DOHH2 (cell line): ENCODE results near the gene SLC35F6.
A peak's percentile ranks its signal among the peaks of the same experiment; 100 is the strongest.
"Not testable (repeated sequence)": the region's sequence is repeated elsewhere in the genome, so short reads cannot be mapped to it uniquely, and the experiment has no call there.

Experiments
- H3F3A ChIP-seq: fragments of 200-600 bp; sonication (generic), shearing (Covaris generic); 2 replicates; pipeline ENCODE4 v1.6.0; 2016; ENCODE audit warnings: antibody characterized with exemption, mild to moderate bottlenecking; ENCODE audit not compliant: control insufficient read depth, insufficient read depth
- H3K27ac ChIP-seq: fragments of 200-600 bp; sonication (generic); 2 replicates; pipeline ENCODE4 v1.5.1; 2014; ENCODE audit warnings: low read depth, mild to moderate bottlenecking, low read length, moderate library complexity
- H3K27me3 ChIP-seq: fragments of 200-600 bp; sonication (generic); 2 replicates; pipeline ENCODE4 v1.6.1; 2014; ENCODE audit warnings: mild to moderate bottlenecking, low read length, mixed read lengths; ENCODE audit not compliant: control insufficient read depth
- H3K36me3 ChIP-seq: fragments of 200-600 bp; sonication (generic); 2 replicates; pipeline ENCODE4 v1.6.1; 2014; ENCODE audit warnings: mild to moderate bottlenecking, low read length, moderate library complexity, mixed read lengths; ENCODE audit not compliant: control insufficient read depth
- H3K4me1 ChIP-seq: fragments of 200-600 bp; sonication (generic); 2 replicates; pipeline ENCODE4 v1.6.1; 2014; ENCODE audit warnings: mild to moderate bottlenecking, low read length, mixed read lengths; ENCODE audit not compliant: control insufficient read depth
- H3K4me2 ChIP-seq: fragments of 200-600 bp; sonication (generic); 2 replicates; pipeline ENCODE4 v1.6.0; 2014; ENCODE audit warnings: mild to moderate bottlenecking, low read length, moderate library complexity
- H3K4me3 ChIP-seq: fragments of 200-600 bp; sonication (generic); 2 replicates; pipeline ENCODE4 v1.5.1; 2014; ENCODE audit warnings: mild to moderate bottlenecking, low read length, mixed read lengths
- H3K79me2 ChIP-seq: fragments of 200-600 bp; sonication (generic); 2 replicates; pipeline ENCODE4 v1.6.1; 2014; ENCODE audit warnings: mild to moderate bottlenecking, low read length, mixed read lengths; ENCODE audit not compliant: control insufficient read depth
- H3K9me2 ChIP-seq: fragments of 200-600 bp; sonication (generic); replicated peaks from 2 replicates; pipeline ENCODE4 v1.6.1; 2014; ENCODE audit warnings: mild to moderate bottlenecking, low read length, mixed read lengths; ENCODE audit not compliant: control insufficient read depth
- H3K9me3 ChIP-seq: fragments of 200-600 bp; sonication (generic); 2 replicates; pipeline ENCODE4 v1.6.1; 2014; ENCODE audit warnings: antibody characterized with exemption, low read length, mixed read lengths; ENCODE audit not compliant: control insufficient read depth, insufficient read depth
- H4K20me1 ChIP-seq: fragments of 200-600 bp; sonication (generic); 2 replicates; pipeline ENCODE4 v1.6.0; 2014; ENCODE audit warnings: low read depth, mild to moderate bottlenecking, antibody characterized with exemption, low read length, moderate library complexity; ENCODE audit not compliant: control insufficient read depth, insufficient read depth
- EZH2phosphoT487 ChIP-seq: fragments of 200-600 bp; sonication (generic); IDR thresholded peaks from 2 replicates; pipeline ENCODE4 v1.6.1; 2017; ENCODE audit warnings: borderline replicate concordance, mild to moderate bottlenecking, antibody characterized with exemption, low read length, moderate library complexity, mixed read lengths
- TF ChIP-seq, protein P1 (sequence below): fragments of 200-600 bp; sonication (generic); IDR thresholded peaks from one replicate; pipeline ENCODE4 v1.5.1; 2014; ENCODE audit warnings: antibody characterized with exemption, mild to moderate bottlenecking, low read depth, low read length; ENCODE audit not compliant: poor library complexity, severe bottlenecking

Gene SLC35F6

DNA sequence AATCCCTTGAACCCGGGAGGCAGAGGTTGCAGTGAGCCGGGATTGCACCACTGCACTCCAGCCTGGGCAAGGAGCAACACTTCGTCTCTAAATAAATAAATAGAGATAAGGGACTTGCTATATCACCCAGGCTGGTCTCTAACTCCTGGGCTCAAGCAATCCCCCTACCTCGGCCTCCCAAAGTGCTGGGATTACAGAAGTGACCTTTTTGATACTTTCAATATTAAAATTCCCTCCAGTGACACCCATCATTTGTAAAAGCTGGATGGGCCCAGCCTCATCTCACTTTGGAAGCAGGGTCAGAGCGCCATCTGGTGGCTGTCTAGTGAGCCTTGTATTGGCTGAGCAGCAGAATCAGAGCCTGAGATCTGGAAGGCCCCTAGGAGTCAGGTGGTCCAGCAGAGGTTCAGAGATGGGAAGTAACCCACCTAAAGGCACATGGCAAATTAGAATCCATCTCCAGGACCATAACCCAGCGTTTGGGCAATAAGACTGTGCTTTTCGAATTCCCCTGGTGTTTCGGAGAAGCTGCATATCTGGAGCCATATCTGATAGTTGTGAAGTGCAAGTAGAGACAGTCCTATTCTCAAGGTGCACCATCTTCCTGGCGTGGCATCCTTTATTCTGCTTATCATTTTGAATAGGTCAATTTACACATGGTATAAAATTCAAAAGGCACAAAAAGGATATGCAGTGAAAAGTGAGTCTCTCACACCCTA lies 18.3 kb upstream of the SLC35F6 start:
- Histone ChIP-seq H3K4me2 (no peak overlapping the region), H3K9me3 (no peaks in the 10 kb centered on the region)

DNA sequence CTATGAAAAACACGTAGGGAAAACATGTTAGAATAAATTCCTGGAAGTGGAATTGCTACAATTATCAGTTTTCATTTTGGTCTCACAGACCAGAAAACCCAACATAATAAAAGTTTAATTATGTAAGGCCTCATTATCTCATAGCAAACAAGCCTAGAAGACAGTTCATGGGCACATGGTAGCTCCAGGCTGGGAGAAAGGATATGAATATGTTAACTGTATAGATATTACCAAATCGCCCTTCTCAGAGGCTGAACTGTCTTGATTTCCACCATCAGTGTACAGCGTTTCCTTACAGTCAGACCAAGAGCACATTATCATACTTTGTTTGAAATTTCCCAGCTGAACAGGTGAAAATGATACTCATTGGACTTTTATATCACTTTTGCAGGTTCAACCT lies 17.1 kb upstream of the SLC35F6 start:
- Histone ChIP-seq H3F3A (no peaks in the 10 kb centered on the region), H3K4me2 (no peak overlapping the region), H3K36me3 (no peaks in the 10 kb centered on the region), H3K9me2 (no peaks in the 10 kb centered on the region), H3K79me2 (peaks cover 4% of the 10 kb centered on the region; the same call in 1 of the 2 replicates), H3K4me1 (peaks cover 26% of the 10 kb centered on the region), H3K27me3 (no peaks in the 10 kb centered on the region), H4K20me1 (no peaks in the 10 kb centered on the region), H3K27ac (no peak overlapping the region), H3K4me3 (no peak overlapping the region), H3K9me3 (no peaks in the 10 kb centered on the region)
- TF ChIP-seq EZH2phosphoT487: no peak
- TF ChIP-seq, protein P1, sequence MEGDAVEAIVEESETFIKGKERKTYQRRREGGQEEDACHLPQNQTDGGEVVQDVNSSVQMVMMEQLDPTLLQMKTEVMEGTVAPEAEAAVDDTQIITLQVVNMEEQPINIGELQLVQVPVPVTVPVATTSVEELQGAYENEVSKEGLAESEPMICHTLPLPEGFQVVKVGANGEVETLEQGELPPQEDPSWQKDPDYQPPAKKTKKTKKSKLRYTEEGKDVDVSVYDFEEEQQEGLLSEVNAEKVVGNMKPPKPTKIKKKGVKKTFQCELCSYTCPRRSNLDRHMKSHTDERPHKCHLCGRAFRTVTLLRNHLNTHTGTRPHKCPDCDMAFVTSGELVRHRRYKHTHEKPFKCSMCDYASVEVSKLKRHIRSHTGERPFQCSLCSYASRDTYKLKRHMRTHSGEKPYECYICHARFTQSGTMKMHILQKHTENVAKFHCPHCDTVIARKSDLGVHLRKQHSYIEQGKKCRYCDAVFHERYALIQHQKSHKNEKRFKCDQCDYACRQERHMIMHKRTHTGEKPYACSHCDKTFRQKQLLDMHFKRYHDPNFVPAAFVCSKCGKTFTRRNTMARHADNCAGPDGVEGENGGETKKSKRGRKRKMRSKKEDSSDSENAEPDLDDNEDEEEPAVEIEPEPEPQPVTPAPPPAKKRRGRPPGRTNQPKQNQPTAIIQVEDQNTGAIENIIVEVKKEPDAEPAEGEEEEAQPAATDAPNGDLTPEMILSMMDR: no peak

More for the DNA sequence above, 18.3 kb upstream of the SLC35F6 start:
- Histone ChIP-seq H3K79me2 (no peaks in the 10 kb centered on the region), H3K27ac (no peak overlapping the region), H3K4me1 (peaks cover 20% of the 10 kb centered on the region), H3K9me2 (no peaks in the 10 kb centered on the region), H4K20me1 (no peaks in the 10 kb centered on the region), H3F3A (no peaks in the 10 kb centered on the region), H3K36me3 (no peaks in the 10 kb centered on the region), H3K4me3 (no peak overlapping the region), H3K27me3 (no peaks in the 10 kb centered on the region)
- TF ChIP-seq, protein P1: peak; percentile 91
- no peak for TF ChIP-seq EZH2phosphoT487

DNA sequence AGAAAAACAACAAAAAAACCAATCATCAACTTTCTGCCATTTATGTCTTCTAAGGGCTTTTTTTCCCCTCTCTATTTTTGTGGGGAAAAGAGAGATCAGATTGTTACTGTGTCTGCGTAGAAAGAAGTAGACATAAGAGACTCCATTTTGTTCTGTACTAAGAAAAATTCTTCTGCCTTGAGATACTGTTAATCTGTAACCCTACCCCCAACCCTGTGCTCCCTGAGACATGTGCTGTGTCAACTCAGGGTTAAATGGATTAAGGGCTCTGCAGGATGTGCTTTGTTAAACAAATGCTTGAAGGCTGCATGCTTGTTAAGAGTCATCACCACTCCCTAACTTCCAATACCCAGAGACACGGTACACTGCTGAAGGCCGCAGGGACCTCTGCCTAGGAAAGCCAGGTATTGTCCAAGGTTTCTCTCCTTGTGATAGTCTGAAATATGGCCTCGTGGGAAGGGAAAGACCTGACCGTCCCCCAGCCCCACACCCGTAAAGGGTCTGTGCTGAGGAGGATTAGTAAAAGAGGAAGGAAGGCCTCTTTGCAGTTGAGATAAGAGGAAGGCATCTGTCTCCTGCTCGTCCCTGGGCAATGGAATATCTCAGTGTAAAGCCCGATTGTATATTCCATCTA lies 14.2 kb upstream of the SLC35F6 start:
- not testable (repeated sequence) for H3K9me2 ChIP-seq, H3K9me3 ChIP-seq, H3K79me2 ChIP-seq, H3F3A ChIP-seq, H3K36me3 ChIP-seq, H3K27me3 ChIP-seq, H4K20me1 ChIP-seq
- H3K4me1 ChIP-seq: peaks cover 37% of the 10 kb centered on the region
- H3K4me3 ChIP-seq: peak overlapping the region; percentile 70
- H3K27ac ChIP-seq: peak overlapping the region; percentile 42; the same call in 1 of the 2 replicates
- peak overlapping the region; percentile 69 for H3K4me2 ChIP-seq

DNA sequence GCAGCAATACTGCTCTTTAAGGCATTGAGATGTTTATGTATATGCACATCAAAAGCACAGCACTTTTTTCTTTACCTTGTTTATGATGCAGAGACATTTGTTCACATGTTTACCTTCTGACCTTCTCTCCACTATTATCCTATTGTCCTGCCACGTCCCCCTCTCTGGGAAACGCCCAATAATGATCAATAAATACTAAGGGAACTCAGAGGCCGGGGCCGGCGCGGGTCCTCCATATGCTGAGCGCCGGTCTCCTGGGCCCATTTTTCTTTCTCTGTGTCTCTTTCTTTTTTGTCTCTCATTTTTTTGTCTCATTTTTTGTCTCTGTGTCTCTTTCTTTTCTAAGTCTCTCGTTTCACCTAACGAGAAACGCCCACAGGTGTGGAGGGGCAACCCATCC lies 13.6 kb upstream of the SLC35F6 start:
- Histone ChIP-seq H3K4me3 (peak overlapping the region; percentile 70), H3K4me2 (peak overlapping the region; percentile 69), H3K4me1 (peaks cover 37% of the 10 kb centered on the region)
- not testable (repeated sequence) for H3K36me3 ChIP-seq, H3K27me3 ChIP-seq, H3F3A ChIP-seq, H3K79me2 ChIP-seq, H4K20me1 ChIP-seq, H3K9me3 ChIP-seq, H3K27ac ChIP-seq, H3K9me2 ChIP-seq
